Heart left ventricle (tissue), 13 donors: Measurements from ENCODE around the gene IGLL1.

Experiments
- CTCF ChIP-seq, 12 donors: fragments of 200-600 bp; sonication (generic) in 4 of 12; IDR thresholded peaks; one replicate each; pipeline versions ENCODE4 v1.5.0 to v1.8.0; 2018 to 2022; ENCODE audit warnings: antibody characterized with exemption in 12 of 12, mild to moderate bottlenecking in 5 of 12
- POLR2A ChIP-seq, 2 donors: fragments of 450-650 bp; IDR thresholded peaks; one replicate each; pipeline ENCODE4 v1.6.1; 2017; ENCODE audit warnings: antibody characterized with exemption in 2 of 2, mild to moderate bottlenecking in 2 of 2, moderate library complexity in 2 of 2
- donor health status: ischemic (EF 13 %, LVEDD 7.1; RV severe dilation, severe dysfunction).
- donor health status: DM: no; HTN: yes; CAD: no.
- donor health status: DM: no; HTN: no; CAD: no.
- donor health status: ischemic (EF 25% LVEDD 6.9; RV normal size, moderate dysfunction).
- donor health status: ischemic (EF 25% LVEDD 5.7; RV mildly dilated, moderate dysfunction).
- donor health status: ischemic (EF 35%, LVEDD 5.7; RV mildly dilated, moderate dysfunction).
- donor health status: nonischemic (EF 11% LVEDD 7.7; RV severe dilation, severe dysfunction).
- donor health status: DM: yes; HTN: yes; CAD: no.
- donor health status: PGD.
- donor health status: ischemic (EF 29% LVEDD 5.4; RV normal size, mild dysfunction).
- donor health status: nonischemic (EF 23%, LVEDD 6.1; RV moderate dilation, normal function).

GRCh38 chr22:23563111-23563510 is 17.0 kb downstream of the IGLL1 start:
- TF ChIP-seq CTCF (IDR thresholded peaks at IDR 0.05) (no peak), POLR2A (IDR thresholded peaks at IDR 0.05) (no peak)
